Measurements from ENCODE around the gene LAMC1.

DNA sequence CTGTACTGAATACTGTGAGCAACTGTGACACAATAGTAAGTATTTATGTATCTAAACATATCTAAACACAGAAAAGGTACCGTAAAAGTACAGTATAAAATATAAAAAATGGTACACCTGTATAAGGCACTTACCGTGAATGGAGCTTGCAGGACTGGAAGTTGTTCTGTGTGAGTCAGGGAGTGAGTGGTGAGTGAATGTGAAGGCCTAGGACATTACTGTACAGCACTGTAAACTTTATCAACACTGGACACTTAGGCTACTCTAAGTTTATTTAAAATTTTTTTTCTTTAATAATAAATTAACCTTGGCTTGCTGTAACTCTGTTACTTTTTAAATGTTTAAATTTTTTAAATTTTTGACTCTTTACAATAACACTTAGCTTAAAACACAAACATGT, 45.7 kb upstream of the LAMC1 start:
- no peak for TF ChIP-seq CTCF (IDR thresholded peaks at IDR 0.05 in 2 of 3, conservative IDR thresholded peaks at IDR 0.05 in 1 of 3; ENCODE audit: borderline replicate concordance in 1 of 3, insufficient read depth in 1 of 3, low read depth in 2 of 3, low read length in 2 of 3)
- TF ChIP-seq RAD21 (IDR thresholded peaks at IDR 0.05; ENCODE audit: low read depth) = no peak
- no peak for TF ChIP-seq POLR2A (IDR thresholded peaks at IDR 0.05; ENCODE audit: borderline replicate concordance, extremely low read depth, insufficient read depth, insufficient read length)
- TF ChIP-seq, protein P1, sequence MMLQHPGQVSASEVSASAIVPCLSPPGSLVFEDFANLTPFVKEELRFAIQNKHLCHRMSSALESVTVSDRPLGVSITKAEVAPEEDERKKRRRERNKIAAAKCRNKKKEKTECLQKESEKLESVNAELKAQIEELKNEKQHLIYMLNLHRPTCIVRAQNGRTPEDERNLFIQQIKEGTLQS (IDR thresholded peaks at IDR 0.05) = no peak
- no peak for TF ChIP-seq EZH2 (IDR thresholded peaks at IDR 0.05)
- TF ChIP-seq ZFX (IDR thresholded peaks at IDR 0.05) = no peak
- no peak for TF ChIP-seq YY1 (IDR thresholded peaks at IDR 0.05; ENCODE audit: extremely low read depth, insufficient replicate concordance, low read depth, low read length)

Data from HCT116 (cell line).